HG03175 (cell line): Measurements from ENCODE around the gene PTPMT1.
"Not testable (repeated sequence)": the region's sequence is repeated elsewhere in the genome, so short reads cannot be mapped to it uniquely, and the experiment has no call there.

Experiments
- ATAC-seq: cut with Tn5 transposase; IDR thresholded peaks from one replicate; pipeline ENCODE4 v1.9.1; 2021; ENCODE audit warnings: mild to moderate bottlenecking, moderate library complexity; ENCODE audit not compliant: unreplicated experiment

PTPMT1 gene, protein sequence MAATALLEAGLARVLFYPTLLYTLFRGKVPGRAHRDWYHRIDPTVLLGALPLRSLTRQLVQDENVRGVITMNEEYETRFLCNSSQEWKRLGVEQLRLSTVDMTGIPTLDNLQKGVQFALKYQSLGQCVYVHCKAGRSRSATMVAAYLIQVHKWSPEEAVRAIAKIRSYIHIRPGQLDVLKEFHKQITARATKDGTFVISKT

DNA sequence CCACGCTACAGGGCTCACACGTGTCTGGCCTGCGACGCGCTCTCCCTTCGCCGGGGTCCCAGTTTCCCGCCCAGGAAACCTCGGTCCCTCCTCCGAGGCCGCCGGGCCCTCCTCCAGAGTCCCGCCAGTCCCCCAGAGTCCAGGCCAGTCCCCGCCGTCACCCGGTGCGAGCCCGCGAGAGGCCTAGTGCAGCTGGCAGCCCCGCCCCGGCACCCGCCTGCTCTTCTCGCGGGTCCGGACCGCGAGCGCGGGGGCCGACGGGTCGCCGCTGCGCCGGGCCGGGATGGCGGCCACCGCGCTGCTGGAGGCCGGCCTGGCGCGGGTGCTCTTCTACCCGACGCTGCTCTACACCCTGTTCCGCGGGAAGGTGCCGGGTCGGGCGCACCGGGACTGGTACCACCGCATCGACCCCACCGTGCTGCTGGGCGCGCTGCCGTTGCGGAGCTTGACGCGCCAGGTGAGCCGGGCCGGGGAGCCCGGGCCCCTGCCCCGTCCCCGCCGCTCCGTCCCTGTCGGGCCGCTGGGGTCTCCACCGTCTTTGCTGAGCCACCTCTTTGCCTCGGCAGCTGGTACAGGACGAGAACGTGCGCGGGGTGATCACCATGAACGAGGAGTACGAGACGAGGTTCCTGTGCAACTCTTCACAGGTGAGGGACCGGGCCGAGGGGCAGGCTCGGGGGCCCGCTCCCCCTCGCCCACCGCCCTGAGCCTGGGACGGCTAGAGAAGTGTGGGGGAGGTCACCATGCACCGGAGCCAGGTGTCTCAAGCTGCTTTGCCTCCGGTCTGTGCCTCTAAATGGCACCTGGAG, at the start of gene PTPMT1:
Gene PTPMT1, plus strand, starts transcription at position 260 of the 809 bp plus-strand sequence. Its CDS starts 24 bp downstream, at position 284.
- peak; percentile 84 for ATAC-seq

- ATAC-seq: no peak
These were observed 49.2 kb upstream of the PTPMT1 start for GRCh38 chr11:47516155-47516554.

DNA sequence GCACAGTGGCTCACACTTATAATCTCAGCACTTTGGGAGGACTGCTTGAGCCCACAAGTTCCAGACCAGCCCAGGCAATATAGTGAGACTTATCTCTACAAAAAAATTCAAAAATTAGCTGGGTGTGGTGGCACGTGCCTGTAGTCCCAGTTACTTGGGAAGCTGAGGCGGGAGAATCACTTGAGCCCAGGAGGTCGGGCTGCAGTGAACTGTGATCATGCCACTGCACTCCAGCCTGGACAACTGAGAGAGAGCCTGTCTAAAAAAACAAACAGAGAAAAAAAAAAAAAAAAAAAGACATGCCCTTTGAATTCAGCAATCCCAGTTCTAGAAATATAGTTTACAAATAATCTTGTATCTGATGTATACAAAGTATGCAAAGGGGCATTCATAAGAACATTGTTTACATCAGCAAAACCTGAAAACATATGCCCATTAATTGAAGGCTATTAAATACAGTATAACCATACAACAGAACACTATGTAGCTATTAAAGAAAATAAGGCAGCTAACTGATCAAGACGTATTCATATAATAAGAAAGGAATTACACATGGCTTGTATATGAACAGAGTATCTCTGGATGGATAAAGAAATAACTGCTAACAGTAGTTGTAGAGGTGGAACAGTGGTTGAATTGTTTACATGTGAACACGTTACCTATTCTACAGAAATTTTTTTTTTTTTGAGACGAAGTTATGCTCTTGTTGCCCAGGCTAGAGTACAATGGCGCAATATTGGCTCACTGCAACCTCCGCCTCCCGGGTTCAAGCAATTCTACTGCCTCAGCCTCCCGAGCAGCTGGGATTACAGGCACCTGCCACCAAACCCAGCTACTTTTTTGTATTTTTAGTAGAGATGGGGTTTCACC, 48.2 kb upstream of the PTPMT1 start:
- ATAC-seq: no peak

GRCh38 chr11:47518212-47518964, 47.0 kb upstream of the PTPMT1 start:
- no peak for ATAC-seq

DNA sequence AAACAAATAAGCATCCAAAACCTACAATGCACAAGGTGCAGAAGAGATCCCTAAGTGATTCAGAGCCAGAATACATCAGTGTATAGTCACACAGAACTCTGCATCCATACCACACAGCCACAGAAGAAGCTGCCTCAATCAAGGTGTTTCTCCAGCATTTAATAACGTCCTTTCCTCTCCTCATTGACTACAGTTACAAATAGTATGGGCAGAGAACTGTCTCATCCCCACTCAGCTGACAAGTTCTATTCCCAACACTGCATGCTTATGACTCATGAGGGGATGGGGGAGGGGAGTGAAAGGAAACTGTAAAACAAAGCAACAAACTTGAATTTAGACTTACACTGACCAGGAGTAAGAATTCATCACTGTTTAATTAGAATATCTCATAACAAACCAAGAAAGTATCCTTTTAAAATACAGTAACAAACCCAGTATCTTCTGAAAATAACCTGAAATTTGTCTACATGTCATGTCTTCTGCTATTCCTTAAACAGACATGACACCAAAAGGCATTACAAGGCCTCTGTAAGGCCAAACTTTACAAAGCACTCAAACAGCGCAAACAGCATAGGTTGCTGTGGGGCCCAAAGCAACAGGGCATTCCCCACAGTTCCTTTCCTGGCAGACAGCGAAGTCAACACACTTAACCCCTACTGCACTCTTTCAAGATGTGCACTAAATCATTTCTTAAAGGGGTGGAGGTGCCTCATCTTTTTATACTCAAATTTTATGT, 41.7 kb upstream of the PTPMT1 start:
- no peak for ATAC-seq

- no peak for ATAC-seq
These were observed 41.0 kb upstream of the PTPMT1 start for GRCh38 chr11:47524291-47524874.

DNA sequence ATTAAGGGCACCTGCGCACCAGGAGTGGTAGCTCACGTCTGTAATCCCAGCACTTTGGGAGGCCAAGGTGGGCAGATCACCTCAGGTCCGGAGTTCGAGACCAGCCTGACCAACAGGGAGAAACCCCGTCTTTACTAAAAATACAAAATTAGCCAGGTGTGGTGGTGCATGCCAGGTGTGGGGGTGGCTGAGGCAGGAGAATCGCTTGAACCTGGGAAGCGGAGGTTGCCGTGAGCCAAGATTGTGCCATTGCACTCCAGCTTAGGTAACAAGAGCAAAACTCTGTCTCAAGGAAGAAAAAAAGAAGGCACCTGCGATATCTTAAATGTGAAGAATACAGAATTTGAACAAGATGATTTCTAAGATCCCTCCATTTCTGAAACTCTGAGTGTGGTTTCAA, 39.4 kb upstream of the PTPMT1 start:
- ATAC-seq: not testable (repeated sequence)

DNA sequence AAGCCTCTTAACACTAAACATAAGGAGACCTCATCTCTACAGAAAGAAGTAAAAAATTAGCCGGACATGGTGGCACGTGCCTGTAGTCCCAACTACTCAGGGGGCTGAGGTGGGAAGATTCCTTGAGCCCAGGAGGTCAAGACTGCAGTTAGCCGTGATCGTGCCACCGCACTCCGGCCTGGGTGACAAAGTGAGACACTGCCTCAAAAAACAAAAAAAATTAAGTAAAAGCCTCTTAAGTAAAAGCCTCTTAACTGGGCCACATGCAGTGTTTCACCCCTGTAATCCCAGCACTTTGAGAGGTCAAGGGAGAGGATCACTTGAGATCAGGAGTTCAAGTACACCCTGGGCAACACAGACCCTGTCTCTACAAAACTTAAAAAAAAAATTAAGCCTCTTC, 38.2 kb upstream of the PTPMT1 start:
- ATAC-seq: no peak

DNA sequence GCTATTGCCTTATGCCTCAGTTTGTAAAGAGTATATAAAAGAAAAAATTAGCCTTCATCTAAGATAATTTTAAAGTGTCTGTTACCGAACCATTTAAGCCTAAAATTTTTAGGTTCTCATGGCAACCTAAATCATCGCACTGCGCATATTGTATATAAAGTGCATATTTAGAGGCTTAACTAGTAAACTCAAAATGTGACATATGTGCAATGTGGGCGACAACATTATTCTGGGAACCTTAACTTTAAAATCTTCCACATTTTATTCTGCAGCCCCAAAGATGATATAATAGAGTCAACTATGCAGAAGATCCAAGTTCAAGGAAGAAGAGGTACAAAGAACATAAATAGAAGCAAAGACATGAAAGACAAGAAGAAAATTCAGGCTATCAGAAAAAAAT, 35.4 kb upstream of the PTPMT1 start:
- no peak for ATAC-seq

DNA sequence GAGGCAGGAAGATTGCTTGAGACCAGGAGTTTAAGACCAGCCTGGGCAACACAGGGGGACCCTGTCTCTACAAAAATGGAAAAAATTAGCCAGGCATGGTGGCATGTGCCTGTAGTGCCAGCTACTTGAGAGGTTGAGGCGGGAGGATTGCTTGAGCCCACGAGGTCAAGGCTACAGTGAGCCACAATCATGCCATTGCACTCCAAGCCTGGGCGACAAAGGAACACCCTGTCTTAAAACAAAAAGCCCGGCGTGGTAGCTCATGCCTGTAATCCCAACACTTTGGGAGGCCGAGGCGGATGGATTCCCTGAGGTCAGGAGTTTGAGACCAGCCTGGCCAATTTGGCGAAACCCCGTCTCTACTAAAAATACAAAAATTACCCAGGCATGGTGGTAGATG, 34.7 kb upstream of the PTPMT1 start:
- not testable (repeated sequence) for ATAC-seq

DNA sequence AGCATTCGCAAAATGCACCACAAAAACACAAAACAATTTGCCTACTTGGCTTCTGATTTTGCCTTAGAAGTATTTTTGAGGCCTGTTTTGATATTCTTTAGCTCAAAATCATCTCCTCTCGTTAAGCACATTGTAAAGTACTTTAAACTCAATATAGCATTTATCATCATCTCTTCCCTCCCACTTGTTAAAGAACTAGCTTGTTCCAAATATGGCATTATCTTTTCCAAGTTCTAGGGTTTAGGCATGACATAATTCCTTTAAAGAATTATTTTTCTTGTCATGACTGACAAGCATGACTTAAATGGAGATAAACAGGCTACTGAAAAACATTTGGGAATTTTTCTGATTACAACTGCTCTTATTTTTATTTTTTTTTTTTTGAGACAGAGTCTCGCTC, 33.7 kb upstream of the PTPMT1 start:
- no peak for ATAC-seq

GRCh38 chr11:47532597-47533213, 32.7 kb upstream of the PTPMT1 start:
- no peak for ATAC-seq

- ATAC-seq: no peak
These were observed 31.7 kb upstream of the PTPMT1 start for GRCh38 chr11:47533690-47534151.

- no peak for ATAC-seq
These were observed 30.6 kb upstream of the PTPMT1 start for GRCh38 chr11:47534704-47535251.

DNA sequence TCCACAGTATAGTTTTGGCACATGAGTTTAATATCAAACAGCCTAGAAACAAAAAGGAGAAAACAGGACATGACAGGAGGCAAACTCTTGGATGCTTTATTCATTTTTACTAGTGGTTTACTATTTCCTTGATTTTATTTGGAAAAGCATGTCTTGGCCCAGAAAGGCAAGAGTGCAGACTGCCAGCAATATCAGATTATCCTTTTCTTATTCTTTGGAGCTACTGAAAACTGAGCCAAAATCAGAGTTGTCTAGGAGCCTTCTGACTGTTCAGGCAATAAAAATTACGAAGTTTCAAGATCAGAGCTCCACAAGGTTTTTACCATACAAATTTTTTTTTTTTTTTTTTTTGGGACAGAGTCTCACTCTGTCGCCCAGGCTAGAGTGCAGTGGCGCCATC, 28.5 kb upstream of the PTPMT1 start:
- ATAC-seq: no peak

GRCh38 chr11:47538741-47539565, 26.4 kb upstream of the PTPMT1 start:
- no peak for ATAC-seq

GRCh38 chr11:47539681-47540039, 25.7 kb upstream of the PTPMT1 start:
- no peak for ATAC-seq

- no peak for ATAC-seq
These were observed 24.3 kb upstream of the PTPMT1 start for GRCh38 chr11:47541070-47541469.
